ENCODE data around the gene SH3RF3. TPM values are rescaled to one million over a fixed set of nuclear protein-coding genes. Genes with fewer than 3 reads are reported as not detected.

SH3RF3 gene
- total and polyA plus RNA-seq, 12 donors: 0.72 to 19.1 (median 12.2) TPM

DNA sequence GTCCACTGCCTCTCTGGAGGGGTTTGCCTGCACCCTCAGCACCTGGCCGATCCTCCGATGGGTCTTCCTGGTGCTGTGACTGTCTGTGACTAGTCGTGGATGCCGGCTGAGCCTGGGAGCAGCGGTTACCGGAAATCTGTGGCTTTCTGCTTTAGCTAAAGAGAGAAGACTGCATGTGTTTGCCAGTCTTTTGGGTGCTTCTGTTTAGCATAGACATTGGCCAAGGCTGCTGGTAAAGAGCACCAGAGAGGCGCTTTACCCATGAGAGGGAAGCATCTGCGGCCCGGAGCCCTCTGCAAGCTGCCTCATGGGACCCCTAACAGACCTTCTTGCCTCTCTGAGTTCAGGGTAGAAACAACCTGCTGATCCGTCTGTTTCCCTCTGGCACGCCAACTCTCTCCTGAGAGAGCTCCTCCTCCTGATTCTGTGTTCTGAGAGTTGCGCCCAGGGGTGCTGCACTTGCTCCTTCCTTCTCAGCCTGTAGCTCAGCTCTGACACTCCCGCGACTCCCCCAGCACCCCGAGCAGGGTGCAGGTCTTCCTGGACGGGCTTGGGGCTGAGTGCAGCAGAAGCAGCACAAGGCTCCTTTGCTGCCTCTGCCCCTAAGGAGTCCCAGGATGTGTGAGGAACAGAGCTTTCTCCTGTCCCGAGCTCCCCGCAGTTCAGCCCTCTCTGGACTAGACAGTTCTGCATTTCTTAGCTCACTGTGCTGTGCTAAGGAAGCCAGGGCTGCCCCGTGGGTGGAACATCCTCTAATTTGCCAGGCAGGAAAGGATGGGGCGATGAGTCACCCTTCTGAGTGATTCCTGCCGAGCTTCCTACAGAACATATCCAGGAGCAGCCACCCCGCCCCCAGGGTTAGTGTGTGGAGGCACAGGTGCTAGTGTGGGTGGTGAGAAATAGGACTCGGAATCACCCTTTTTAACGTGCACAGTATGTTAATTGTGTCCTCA lies 203.2 kb downstream of the SH3RF3 start:
- no peaks in the 10 kb centered on the region for H3K9me3 ChIP-seq (replicated peaks in 1 of 3)
- peak; percentile 69 to 95 (median 89) for DNase-seq
- TF ChIP-seq CTCF (IDR thresholded peaks at IDR 0.05) (no peak), POLR2A (IDR thresholded peaks at IDR 0.05) (peak; percentile 26 to 58)
- H3K27ac ChIP-seq: peak overlapping the region in 4 of 5 donors; percentile 30 to 79 (median 53)
- peaks cover 7 to 17% of the 10 kb centered on the region in 2 donors for H3K4me1 ChIP-seq (replicated peaks in 1 of 2)
- no peaks in the 10 kb centered on the region for H3K36me3 ChIP-seq (replicated peaks in 1 of 2)
- no peaks in the 10 kb centered on the region for H3K27me3 ChIP-seq
- H3K4me3 ChIP-seq: peak overlapping the region in 1 of 4 donors; percentile 9
- intact Hi-C loops (cut with DNase I): no loop called here
- 39 to 47% (median 44%) methylated on average over 17 to 24 of the region's 24 CpGs for WGBS, 4 donors

DNA sequence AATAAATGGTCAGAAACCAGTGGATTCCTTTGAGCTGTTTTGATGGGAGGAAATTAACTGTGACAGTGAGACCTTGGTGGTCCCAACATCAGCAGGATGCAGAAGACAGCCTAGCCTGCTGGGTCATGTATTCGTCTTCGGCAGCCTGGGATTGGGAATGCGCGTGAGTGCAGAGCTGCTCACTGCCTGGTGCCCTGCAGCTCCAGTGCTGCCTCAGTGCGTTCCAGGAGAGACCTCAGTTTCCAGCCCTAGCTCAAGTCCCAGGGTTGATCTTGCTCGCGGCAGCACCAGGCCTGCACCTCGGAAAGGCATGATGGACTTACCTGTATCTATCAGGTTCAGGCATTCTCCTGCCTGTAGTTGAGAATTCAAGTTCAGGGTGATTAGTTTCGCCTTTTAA lies 203.9 kb downstream of the SH3RF3 start:
- Histone ChIP-seq H3K4me1 (replicated peaks in 1 of 2) (peaks cover 7 to 17% of the 10 kb centered on the region in 2 donors), H3K27ac (peak overlapping the region in 1 of 5 donors; percentile 79), H3K9me3 (replicated peaks in 1 of 3) (no peaks in the 10 kb centered on the region), H3K4me3 (no peak overlapping the region), H3K36me3 (replicated peaks in 1 of 2) (no peaks in the 10 kb centered on the region), H3K27me3 (no peaks in the 10 kb centered on the region)
- DNase-seq: no peak
- intact Hi-C loops (cut with DNase I): no loop called here
- 78 to 94% (median 83%) methylated on average over 3 to 9 of the region's 9 CpGs for WGBS, 4 donors
- TF ChIP-seq POLR2A (IDR thresholded peaks at IDR 0.05): no peak
- TF ChIP-seq CTCF (IDR thresholded peaks at IDR 0.05): no peak

- H3K36me3 ChIP-seq (replicated peaks in 1 of 2): no peaks in the 10 kb centered on the region
- intact Hi-C loops (cut with DNase I): no loop called here
- no peaks in the 10 kb centered on the region for H3K9me3 ChIP-seq (replicated peaks in 1 of 3)
- H3K4me3 ChIP-seq: no peak overlapping the region
- H3K27ac ChIP-seq: peak overlapping the region in 1 of 5 donors; percentile 79
- 81 to 86% (median 84%) methylated on average over 7 of the region's 7 CpGs for WGBS, 4 donors
- no peaks in the 10 kb centered on the region for H3K27me3 ChIP-seq
- TF ChIP-seq POLR2A (IDR thresholded peaks at IDR 0.05) (no peak), CTCF (IDR thresholded peaks at IDR 0.05) (peak in 4 of 6 experiments; percentile 21 to 45 (median 31))
- H3K4me1 ChIP-seq (replicated peaks in 1 of 2): peaks cover 7 to 17% of the 10 kb centered on the region in 2 donors
- no peak for DNase-seq
These were observed 204.6 kb downstream of the SH3RF3 start for GRCh38 chr2:109333414-109334210.

- Histone ChIP-seq H3K27ac (peak overlapping the region in 1 of 5 donors; percentile 26), H3K36me3 (replicated peaks in 1 of 2) (no peaks in the 10 kb centered on the region), H3K4me1 (replicated peaks in 1 of 2) (peaks cover 7 to 17% of the 10 kb centered on the region in 2 donors), H3K9me3 (replicated peaks in 1 of 3) (no peaks in the 10 kb centered on the region), H3K27me3 (no peaks in the 10 kb centered on the region), H3K4me3 (no peak overlapping the region)
- WGBS, 4 donors: 55 to 65% (median 62%) methylated on average over 12 of the region's 12 CpGs
- DNase-seq: no peak
- TF ChIP-seq CTCF (IDR thresholded peaks at IDR 0.05) (no peak), POLR2A (IDR thresholded peaks at IDR 0.05) (no peak)
- intact Hi-C loops (cut with DNase I): no loop called here
These were observed 206.7 kb downstream of the SH3RF3 start for GRCh38 chr2:109335631-109336176.

Measured in adrenal gland (tissue), 12 donors.